ENCODE measurements around the gene KIAA0825.

The KIAA0825 gene

DNA sequence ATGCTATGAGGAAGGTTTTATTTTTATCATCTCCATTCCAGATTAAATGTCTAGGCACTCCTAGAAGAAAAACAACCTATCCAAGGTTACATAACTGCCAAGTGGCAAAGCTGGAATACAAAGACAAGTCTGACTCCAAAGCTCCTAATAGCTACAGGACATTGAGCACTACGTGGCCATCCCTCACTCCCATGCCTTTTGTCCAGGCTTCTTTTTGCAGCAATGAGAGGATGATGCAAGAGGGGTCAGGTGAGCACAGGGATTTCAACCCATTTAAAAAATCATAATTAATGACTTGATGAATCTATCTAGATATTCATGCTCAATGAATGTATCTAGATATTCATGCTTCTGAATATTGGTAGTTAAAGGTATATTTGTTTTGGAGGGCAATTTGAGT lies 117.0 kb downstream of the KIAA0825 start:
- DNase-seq = no peak

DNA sequence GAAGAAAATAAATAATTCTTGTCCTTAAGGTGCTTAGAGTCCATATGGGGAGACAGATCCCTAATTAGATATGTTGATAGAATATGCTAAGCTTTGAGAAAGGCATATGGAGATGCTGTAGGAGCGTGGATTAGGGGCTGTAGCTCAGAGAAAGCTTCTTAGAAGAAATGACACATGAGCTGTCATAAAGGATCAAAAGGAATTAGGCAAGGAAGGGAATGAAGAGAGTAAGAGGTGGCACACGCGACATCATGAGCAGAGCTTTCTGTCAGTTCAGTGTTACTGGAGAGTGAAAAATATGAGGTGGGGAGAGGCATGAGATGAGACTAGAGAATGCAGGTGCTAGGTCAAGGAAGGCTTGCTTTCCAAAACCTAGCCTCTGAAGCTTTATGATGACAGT lies 118.6 kb downstream of the KIAA0825 start:
- no peak for DNase-seq

DNA sequence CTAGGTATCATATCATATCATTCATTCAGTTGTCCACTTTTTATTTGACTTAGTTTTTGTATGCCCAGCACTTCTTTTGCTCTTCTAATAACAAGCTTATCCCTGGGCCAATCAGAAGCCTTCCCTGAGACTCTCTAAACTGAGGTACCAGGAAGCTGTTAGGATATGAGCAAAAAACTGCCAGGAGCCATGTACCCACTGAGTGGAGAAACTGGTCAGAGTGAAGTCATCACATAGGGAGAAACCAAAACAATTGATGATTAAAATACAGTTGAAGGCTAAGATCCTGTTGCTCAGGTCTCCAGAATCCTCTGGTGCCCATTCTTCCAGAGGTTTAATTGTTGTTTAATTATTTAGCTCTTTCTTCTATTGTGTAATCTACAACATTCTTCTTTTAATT lies 120.2 kb downstream of the KIAA0825 start:
- DNase-seq = no peak

GRCh38 chr5:94485067-94485466 lies 133.3 kb downstream of the KIAA0825 start:
- no peak for DNase-seq

DNA sequence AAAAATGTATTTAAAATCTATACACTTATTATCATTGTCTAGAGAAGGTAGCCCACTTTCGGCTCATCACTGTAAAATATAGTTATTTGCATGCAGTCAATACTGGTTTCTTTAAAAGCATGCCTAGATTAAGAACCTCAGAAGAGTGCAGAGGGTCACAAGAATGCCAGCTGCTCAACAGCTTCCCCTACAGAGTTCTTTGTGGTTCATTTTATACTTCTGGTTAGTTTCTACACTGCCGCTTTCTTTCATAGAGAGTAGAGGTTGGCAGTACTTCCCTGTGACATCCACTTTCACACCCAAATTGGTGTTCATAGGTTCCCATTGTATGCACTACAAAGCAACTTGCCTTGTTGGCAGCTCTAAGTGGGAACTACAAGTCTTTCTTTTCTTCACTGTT lies 137.3 kb downstream of the KIAA0825 start:
- DNase-seq = no peak

DNA sequence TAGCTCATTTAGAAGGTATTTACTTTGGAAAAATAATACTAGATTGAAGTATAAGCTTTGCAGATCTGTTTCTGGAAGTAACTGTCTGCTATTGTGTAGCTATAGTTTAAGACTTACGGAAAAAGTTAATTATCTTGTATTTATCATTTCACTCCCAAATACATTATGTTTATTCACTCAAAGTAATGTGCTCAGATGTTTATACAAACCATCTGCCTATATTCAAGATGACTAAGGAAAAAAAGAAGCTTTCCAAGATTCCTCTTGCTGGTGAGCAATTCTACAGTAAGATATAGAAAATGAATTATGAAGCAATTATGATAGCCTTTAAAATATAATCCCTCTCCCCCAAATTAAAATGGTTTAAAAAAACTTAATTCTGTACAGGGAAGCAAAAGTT lies 137.9 kb downstream of the KIAA0825 start:
- DNase-seq = no peak

DNA sequence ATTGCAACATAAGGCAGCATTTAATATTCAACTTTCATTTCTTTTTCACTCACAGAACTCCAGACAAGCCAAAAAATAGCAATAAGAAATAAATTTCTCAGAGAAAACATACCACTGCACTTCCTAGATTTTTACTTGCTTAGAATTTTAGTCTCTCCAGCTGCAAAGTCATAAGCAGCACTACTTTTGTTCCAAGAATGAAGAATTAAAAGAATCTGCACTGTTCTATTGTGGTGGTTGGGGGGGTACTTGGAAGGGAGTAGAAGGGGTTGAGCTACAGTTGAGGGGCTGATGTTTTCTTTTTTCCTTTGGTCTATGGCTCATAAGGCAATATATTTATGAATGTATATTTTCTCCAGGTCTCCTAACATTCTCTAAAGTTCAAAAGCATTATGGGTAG lies 144.5 kb downstream of the KIAA0825 start:
- DNase-seq = no peak

DNA sequence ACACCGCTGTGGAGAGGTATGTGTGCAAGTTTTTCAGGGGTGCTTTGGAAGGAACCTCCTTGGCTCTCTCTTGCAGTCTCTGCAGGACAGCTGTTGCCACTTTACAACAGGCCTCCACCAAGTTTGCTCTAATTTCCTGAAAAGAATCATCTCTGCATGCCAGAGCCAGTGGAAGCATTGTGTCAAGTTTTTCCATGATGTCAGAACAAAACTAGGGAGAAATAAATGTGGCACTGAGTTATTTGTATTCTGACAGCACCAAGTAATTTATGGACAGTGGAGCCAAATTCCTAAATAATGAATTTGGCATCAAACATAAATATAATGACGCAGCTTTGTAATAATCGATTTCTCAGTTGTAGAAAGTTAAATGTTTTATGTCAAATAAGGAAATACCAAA lies 146.9 kb downstream of the KIAA0825 start:
- no peak for DNase-seq

- no peak for DNase-seq
Measured at GRCh38 chr5:94470802-94471201, 147.6 kb downstream of the KIAA0825 start.

GRCh38 chr5:94469894-94470329 lies 148.5 kb downstream of the KIAA0825 start:
- DNase-seq = no peak

GRCh38 chr5:94467954-94468930 lies 150.2 kb downstream of the KIAA0825 start:
- DNase-seq = no peak

DNA sequence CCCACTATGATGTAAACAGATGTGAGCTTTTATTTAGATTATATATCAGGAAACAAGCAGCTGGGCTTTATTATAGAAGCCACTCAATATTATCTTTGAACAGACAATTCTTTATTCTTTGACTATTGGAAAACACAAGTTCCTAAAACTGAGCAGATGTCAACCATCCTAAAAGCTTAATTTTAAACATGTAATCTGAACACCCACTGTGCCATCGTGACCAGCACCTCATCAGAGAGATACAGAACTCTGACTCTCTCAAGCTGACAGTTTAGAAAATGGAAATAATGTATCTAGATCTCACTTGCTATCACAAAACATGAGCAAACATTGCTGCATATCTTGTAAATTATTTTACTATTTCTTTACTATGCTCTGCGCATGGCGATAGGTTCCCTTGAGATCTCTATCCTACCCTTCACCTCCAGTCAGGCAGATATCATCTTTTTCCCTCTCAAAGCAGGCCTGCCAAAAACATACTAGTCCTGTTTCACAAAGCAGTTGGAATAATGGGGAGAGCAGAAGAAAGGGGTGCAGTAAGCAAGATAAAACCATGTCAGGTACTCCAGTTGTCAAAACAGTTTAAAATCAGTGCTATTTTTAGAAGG lies 151.0 kb downstream of the KIAA0825 start:
- no peak for DNase-seq

- DNase-seq = no peak
Measured at GRCh38 chr5:94463739-94464138, 154.7 kb downstream of the KIAA0825 start.

DNA sequence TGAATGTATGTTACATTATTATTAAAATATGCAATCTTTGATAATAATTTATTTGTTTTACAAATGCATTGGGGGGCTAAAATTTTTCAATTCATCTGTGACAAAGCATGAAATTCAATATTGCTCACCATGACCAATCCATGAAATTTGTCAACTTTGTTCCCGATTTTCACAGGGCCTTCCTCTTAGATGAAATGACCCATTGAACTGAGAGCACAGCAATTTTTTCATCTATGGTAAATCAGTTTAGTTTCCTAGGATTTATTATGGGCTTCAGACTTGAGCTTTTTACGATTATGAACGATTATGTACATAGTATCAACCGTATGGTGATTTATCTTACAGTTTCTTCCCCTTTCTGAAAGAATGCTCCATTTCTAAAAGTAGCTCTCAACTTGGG lies 157.3 kb downstream of the KIAA0825 start:
- no peak for DNase-seq

- no peak for DNase-seq
Measured at GRCh38 chr5:94459915-94460314, 158.5 kb downstream of the KIAA0825 start.

DNA sequence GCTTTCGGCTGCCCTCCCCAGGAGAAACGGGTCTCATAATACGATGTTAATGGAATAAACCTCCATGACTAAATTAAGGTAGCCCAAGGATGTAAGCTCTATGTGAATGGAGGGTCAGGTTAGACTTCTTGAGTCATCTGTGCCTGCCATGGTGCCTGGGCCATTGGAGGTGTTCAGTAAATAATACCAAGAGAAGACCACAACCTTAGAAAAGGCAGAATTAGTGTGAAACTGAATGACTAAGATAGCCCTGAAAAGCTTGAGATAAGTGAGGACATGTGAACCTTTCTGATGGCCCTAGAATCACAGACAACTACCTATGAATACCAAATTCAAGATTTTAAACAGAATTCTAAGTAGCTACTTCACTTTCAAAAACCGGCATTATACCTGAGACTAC lies 160.6 kb downstream of the KIAA0825 start:
- no peak for DNase-seq

DNA sequence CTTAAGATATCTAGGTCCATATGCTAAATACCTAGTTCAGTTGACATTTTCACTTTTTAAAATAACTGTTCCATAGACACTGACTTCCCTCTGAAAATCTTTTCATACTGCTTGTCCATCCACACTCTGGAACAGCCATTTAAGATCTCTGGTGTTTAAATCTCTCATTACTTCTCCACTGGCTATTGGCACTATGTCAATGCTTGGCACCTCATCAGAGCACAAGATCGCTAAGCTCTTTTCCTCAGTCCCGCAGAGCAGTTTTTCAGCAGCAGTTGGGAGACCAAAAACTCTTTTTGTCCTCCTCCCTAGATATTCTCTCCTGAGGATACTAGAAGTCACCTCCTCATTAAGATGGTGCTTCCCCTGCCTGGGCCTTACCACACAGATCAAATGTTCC lies 172.7 kb downstream of the KIAA0825 start:
- DNase-seq = no peak

DNA sequence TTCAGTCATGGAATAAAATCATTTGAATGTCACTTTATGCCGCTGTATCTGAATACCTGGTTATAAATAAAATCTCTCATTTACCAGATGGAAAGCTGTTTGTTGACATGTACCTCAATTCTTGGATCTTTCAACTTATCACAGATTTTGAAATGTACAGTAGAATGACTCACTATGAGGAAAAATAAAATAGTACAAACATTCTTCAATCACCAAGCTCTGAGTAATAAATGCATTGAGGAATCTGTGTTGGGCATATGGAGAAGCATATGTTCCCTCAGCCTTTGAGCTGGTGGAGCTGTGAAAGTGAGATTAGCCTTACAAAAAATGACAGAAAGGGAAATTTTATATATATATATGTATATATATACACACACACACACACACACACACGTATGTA lies 175.4 kb downstream of the KIAA0825 start:
- no peak for DNase-seq

- DNase-seq = no peak
Measured at GRCh38 chr5:94442076-94442475, 176.3 kb downstream of the KIAA0825 start.

DNA sequence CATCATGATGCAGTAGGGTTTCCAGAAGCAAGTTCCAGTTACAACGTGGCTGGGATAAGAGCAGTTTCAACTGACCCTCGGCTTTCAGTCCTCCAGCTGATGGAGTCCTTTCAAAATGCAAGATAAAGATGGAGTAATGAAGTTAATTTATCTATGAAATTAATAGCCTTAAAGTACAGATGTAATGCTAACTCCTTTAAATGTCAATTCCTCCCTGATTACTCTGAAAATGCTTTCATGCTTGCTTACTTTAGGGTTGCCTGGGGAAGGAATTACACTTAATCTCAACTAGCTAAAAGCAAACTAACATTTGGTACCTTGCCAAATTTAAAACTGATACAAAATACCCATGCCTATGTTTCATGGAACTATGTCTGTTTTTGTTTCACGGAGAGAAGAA lies 178.4 kb downstream of the KIAA0825 start:
- no peak for DNase-seq

DNA sequence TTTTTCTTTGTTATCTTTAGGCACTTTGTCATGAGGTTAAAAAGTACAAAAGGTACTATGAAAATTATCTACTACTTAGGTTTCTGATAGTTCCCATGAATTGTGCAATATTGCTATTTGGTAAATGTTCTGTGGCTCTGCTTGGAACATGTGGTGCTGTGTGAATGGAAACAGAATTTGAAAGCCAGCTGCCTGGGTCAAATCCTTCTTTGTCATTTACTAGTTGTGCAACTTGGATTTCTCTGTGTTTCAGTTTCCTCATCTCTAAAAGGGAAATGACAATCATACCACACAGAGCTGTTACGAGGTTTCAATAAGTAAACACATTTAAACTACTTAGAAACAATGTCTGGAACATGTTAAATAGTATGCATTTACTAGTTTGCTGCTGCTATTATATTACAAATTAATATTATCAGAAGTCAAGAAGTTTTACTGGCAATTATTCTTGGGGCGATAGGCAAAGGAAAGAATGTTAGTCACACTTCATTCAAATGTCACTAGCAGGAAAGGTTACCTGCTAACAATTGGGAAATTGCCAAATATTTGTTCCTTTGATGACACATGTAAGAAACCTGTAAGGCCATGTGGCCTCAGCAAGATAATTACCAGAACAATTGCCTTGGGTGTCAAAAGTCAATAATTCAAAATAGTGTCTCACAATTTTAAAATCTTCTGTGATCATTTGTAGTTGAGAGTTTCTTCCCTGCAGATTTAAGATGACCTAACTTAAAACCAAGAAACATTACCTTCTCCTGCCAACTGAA lies 184.8 kb downstream of the KIAA0825 start:
- DNase-seq = no peak

- DNase-seq = no peak
Measured at GRCh38 chr5:94432499-94432898, 185.9 kb downstream of the KIAA0825 start.

GRCh38 chr5:94431696-94432095 lies 186.7 kb downstream of the KIAA0825 start:
- DNase-seq = no peak

- DNase-seq = no peak
Measured at GRCh38 chr5:94429566-94429965, 188.8 kb downstream of the KIAA0825 start.
